HepG2 (cell line): ENCODE data around the gene CHKB. TPM values are rescaled to one million over a fixed set of nuclear protein-coding genes. Genes with fewer than 3 reads are reported as not detected.

ENCODE experiments used
- ATF7-NPFF ChIP-seq: sonication (generic); formaldehyde crosslinking; IDR thresholded peaks from 2 replicates; pipeline ENCODE4 v1.8.1; 2023; ENCODE audit warnings: mild to moderate bottlenecking, low read depth, missing genetic modification reagents, moderate library complexity
- CBFB ChIP-seq: sonication (generic); formaldehyde crosslinking; IDR thresholded peaks from 2 replicates; pipeline ENCODE4 v1.4.0; 2020; ENCODE audit warnings: missing genetic modification reagents
- DPF2 ChIP-seq: sonication (generic); formaldehyde crosslinking; IDR thresholded peaks from 2 replicates; pipeline ENCODE4 v1.4.0; 2020; ENCODE audit warnings: mild to moderate bottlenecking, low read depth, missing genetic modification reagents, borderline replicate concordance
- HNRNPH1 ChIP-seq: fragments of 200-400 bp; formaldehyde crosslinking; optimal IDR thresholded peaks from 2 replicates; pipeline ENCODE3; 2017; ENCODE audit warnings: mild to moderate bottlenecking, low read depth, low read length
- HOXA3 ChIP-seq: sonication (generic); formaldehyde crosslinking; IDR thresholded peaks from 2 replicates; pipeline ENCODE4 v1.5.0; 2020; ENCODE audit warnings: missing genetic modification reagents
- KDM4B ChIP-seq: sonication (generic); formaldehyde crosslinking; IDR thresholded peaks from 2 replicates; pipeline ENCODE4 v1.4.0; 2020; ENCODE audit warnings: missing genetic modification reagents
- KLF6 ChIP-seq: IDR thresholded peaks from 2 replicates; pipeline ENCODE4 v1.8.0; 2016; ENCODE audit warnings: missing biosample characterization, missing genetic modification reagents
- MEIS2 ChIP-seq: sonication (generic); formaldehyde crosslinking; IDR thresholded peaks from 2 replicates; pipeline ENCODE4 v1.9.0; 2021; ENCODE audit warnings: mild to moderate bottlenecking, missing genetic modification reagents
- POLR2G ChIP-seq: fragments of 200-400 bp; formaldehyde crosslinking; IDR thresholded peaks from 2 replicates; pipeline ENCODE4 v1.6.1; 2018; ENCODE audit warnings: mild to moderate bottlenecking, low read depth, low read length, moderate library complexity
- SAP130 ChIP-seq: IDR thresholded peaks from 2 replicates; pipeline ENCODE4 v1.6.1; 2016; ENCODE audit warnings: low read depth
- TBX3 ChIP-seq: fragments of 450-650 bp; IDR thresholded peaks from 2 replicates; pipeline ENCODE4 v1.6.1; 2017; ENCODE audit warnings: antibody characterized with exemption, mild to moderate bottlenecking, inconsistent platforms, borderline replicate concordance
- TOPORS ChIP-seq: sonication (generic); formaldehyde crosslinking; IDR thresholded peaks from 2 replicates; pipeline ENCODE4 v1.8.0; 2023; ENCODE audit warnings: mild to moderate bottlenecking, missing genetic modification reagents
- ZFX ChIP-seq: sonication (generic); formaldehyde crosslinking; IDR thresholded peaks from 2 replicates; pipeline ENCODE4 v1.4.0; 2020; ENCODE audit warnings: mild to moderate bottlenecking, low read depth, missing genetic modification reagents, moderate library complexity
- ZNF546 ChIP-seq: sonication (generic); formaldehyde crosslinking; conservative IDR thresholded peaks from 2 replicates; pipeline ENCODE4 v1.8.1; 2023; ENCODE audit warnings: mild to moderate bottlenecking, missing genetic modification reagents
- ZNF549 ChIP-seq: sonication (generic); formaldehyde crosslinking; IDR thresholded peaks from 2 replicates; pipeline ENCODE4 v1.5.0; 2020; ENCODE audit warnings: missing genetic modification reagents
- ZNF614 ChIP-seq: IDR thresholded peaks from 2 replicates; pipeline ENCODE4 v1.6.1; 2018; ENCODE audit warnings: missing biosample characterization, missing genetic modification reagents, inconsistent platforms, borderline replicate concordance
- ZNF761 ChIP-seq: sonication (generic); formaldehyde crosslinking; conservative IDR thresholded peaks from 2 replicates; pipeline ENCODE4 v1.4.0; 2020; ENCODE audit warnings: mild to moderate bottlenecking, missing genetic modification reagents
- ZNF792 ChIP-seq: IDR thresholded peaks from 2 replicates; pipeline ENCODE4 v1.6.1; 2016
- polyA plus RNA-seq, 8 experiments: library from polyadenylated mRNA; depleted of rRNA in 3 of 8; stranded (reverse) in 7 of 8; unstranded in 1 of 8; fragments of >200 nt; fragmentation: Illumina TruSeq in 4 of 8; extraction: Trizol in 4 of 8; gene quantifications; 2 replicates each; pipeline versions ENCODE4 v1.2.1 to v1.2.3, GENCODE V29; 2011 to 2016; ENCODE audit warnings: low read depth in 4 of 8, missing spikeins in 1 of 8, mixed read lengths in 1 of 8; ENCODE audit not compliant: insufficient read depth in 1 of 8
- total RNA-seq, 5 experiments: library from RNA; depleted of rRNA; stranded (reverse); fragments of >200 nt; fragmentation: Illumina TruSeq; extraction: Trizol; gene quantifications; 2 replicates each; pipeline ENCODE4 v1.2.3, GENCODE V29; 2016; ENCODE audit warnings: low read depth in 1 of 5
- TF ChIP-seq, protein P1 (sequence below): IDR thresholded peaks from 2 replicates; pipeline ENCODE4 v1.6.1; 2016; ENCODE audit warnings: mild to moderate bottlenecking
- TF ChIP-seq, protein P2 (sequence below): sonication (generic); formaldehyde crosslinking; IDR thresholded peaks from 2 replicates; pipeline ENCODE4 v1.4.0; 2020; ENCODE audit warnings: missing genetic modification reagents
- TF ChIP-seq, protein P3 (sequence below): sonication (generic); formaldehyde crosslinking; IDR thresholded peaks from 2 replicates; pipeline ENCODE4 v1.4.0; 2020; ENCODE audit warnings: missing genetic modification reagents
- TF ChIP-seq, protein P4 (sequence below): sonication (generic); formaldehyde crosslinking; IDR thresholded peaks from 2 replicates; pipeline ENCODE4 v1.9.0; 2022; ENCODE audit warnings: missing genetic modification reagents, mild to moderate bottlenecking, borderline replicate concordance

CHKB gene
- total and polyA plus RNA-seq, 2 of the 13 experiments (the other 11 are each of a cell fraction or from before 2014, with no cell fraction given), result 24.5 to 42.7 TPM

DNA sequence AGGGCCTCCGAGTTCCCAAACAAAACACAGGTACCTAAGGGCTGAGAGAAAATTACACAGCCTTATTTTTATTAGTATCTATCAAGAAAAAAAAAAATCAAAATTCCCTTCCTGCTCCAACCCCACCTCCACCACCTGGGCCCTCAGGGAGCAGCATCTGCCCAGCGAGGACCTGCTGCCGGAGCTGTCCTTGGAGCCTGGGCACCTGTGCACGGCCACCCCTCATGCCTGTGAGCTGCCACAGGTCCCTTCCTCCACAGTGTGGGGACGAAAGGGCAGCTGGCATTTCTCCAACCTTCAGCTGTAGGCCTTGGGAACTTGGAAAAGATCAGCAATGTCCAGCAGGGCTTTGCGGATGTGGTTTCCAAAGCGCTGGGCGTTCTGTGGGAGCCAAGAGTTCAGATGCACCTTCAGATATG lies 13.6 kb downstream of the CHKB start (continued):
- TF ChIP-seq CBFB (CRISPR knock-in tag) (peak; percentile 36; the same call in 1 of the 2 replicates), ZNF546 (CRISPR knock-in tag) (no peak), HNRNPH1 (peak; percentile 2), ZFX (peak; percentile 77), HOXA3 (CRISPR knock-in tag) (no peak), KDM4B (CRISPR knock-in tag) (no peak), TOPORS (CRISPR knock-in tag) (no peak), SAP130 (CRISPR knock-in tag) (peak; percentile 71), TBX3 (no peak), DPF2 (CRISPR knock-in tag) (peak; percentile 64), ATF7-NPFF (CRISPR knock-in tag) (no peak), ZNF549 (CRISPR knock-in tag) (no peak), ZNF792 (0 out of 2 replicates have a peak, but pooled peaks have one; percentile 13), ZNF614 (CRISPR knock-in tag) (no peak), POLR2G (0 out of 2 replicates have a peak, but pooled peaks have one; percentile 48), KLF6 (CRISPR knock-in tag) (0 out of 2 replicates have a peak, but pooled peaks have one; percentile 47), MEIS2 (CRISPR knock-in tag) (0 out of 2 replicates have a peak, but pooled peaks have one; percentile 15), ZNF761 (CRISPR knock-in tag) (peak; percentile 80; the same call in 1 of the 2 replicates)
- TF ChIP-seq, protein P1, sequence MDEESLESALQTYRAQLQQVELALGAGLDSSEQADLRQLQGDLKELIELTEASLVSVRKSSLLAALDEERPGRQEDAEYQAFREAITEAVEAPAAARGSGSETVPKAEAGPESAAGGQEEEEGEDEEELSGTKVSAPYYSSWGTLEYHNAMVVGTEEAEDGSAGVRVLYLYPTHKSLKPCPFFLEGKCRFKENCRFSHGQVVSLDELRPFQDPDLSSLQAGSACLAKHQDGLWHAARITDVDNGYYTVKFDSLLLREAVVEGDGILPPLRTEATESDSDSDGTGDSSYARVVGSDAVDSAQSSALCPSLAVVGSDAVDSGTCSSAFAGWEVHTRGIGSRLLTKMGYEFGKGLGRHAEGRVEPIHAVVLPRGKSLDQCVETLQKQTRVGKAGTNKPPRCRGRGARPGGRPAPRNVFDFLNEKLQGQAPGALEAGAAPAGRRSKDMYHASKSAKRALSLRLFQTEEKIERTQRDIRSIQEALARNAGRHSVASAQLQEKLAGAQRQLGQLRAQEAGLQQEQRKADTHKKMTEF, result peak; percentile 40; the same call in 1 of the 2 replicates
- TF ChIP-seq, protein P2, sequence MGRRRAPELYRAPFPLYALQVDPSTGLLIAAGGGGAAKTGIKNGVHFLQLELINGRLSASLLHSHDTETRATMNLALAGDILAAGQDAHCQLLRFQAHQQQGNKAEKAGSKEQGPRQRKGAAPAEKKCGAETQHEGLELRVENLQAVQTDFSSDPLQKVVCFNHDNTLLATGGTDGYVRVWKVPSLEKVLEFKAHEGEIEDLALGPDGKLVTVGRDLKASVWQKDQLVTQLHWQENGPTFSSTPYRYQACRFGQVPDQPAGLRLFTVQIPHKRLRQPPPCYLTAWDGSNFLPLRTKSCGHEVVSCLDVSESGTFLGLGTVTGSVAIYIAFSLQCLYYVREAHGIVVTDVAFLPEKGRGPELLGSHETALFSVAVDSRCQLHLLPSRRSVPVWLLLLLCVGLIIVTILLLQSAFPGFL (CRISPR knock-in tag), result no peak
- TF ChIP-seq, protein P3, sequence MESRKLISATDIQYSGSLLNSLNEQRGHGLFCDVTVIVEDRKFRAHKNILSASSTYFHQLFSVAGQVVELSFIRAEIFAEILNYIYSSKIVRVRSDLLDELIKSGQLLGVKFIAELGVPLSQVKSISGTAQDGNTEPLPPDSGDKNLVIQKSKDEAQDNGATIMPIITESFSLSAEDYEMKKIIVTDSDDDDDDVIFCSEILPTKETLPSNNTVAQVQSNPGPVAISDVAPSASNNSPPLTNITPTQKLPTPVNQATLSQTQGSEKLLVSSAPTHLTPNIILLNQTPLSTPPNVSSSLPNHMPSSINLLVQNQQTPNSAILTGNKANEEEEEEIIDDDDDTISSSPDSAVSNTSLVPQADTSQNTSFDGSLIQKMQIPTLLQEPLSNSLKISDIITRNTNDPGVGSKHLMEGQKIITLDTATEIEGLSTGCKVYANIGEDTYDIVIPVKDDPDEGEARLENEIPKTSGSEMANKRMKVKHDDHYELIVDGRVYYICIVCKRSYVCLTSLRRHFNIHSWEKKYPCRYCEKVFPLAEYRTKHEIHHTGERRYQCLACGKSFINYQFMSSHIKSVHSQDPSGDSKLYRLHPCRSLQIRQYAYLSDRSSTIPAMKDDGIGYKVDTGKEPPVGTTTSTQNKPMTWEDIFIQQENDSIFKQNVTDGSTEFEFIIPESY (CRISPR knock-in tag), result peak; percentile 84
- TF ChIP-seq, protein P4, sequence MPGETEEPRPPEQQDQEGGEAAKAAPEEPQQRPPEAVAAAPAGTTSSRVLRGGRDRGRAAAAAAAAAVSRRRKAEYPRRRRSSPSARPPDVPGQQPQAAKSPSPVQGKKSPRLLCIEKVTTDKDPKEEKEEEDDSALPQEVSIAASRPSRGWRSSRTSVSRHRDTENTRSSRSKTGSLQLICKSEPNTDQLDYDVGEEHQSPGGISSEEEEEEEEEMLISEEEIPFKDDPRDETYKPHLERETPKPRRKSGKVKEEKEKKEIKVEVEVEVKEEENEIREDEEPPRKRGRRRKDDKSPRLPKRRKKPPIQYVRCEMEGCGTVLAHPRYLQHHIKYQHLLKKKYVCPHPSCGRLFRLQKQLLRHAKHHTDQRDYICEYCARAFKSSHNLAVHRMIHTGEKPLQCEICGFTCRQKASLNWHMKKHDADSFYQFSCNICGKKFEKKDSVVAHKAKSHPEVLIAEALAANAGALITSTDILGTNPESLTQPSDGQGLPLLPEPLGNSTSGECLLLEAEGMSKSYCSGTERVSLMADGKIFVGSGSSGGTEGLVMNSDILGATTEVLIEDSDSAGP, result peak; percentile 25; the same call in 1 of the 2 replicates
